SK-N-SH (cell line): ENCODE measurements around the gene NKAIN1. TPM values are rescaled to one million over a fixed set of nuclear protein-coding genes. Genes with fewer than 3 reads are reported as not detected.

Experiments
- CTCF ChIA-PET: fragments of 300-600, 350-600 bp; formaldehyde crosslinking; extraction: SDS; loops from one replicate; lab custom pipeline; 2021; lab: Yijun Ruan, JAX
- POLR2A ChIA-PET: fragments of 350-600 bp; sonication (Branson Sonifier 250); formaldehyde crosslinking; extraction: SDS; loops from one replicate; lab custom pipeline; 2020; ENCODE audit warnings: antibody characterized with exemption, inconsistent platforms; lab: Yijun Ruan, JAX
- DNase-seq: peaks from one replicate; pipeline ENCODE4 v3.0.0; 2012
- H2AFZ ChIP-seq: fragments of 200-600 bp; sonication (generic); 2 replicates; pipeline ENCODE4 v1.8.1; 2016; ENCODE audit warnings: antibody characterized with exemption, mild to moderate bottlenecking, low read depth
- H3F3A ChIP-seq: fragments of 200-600 bp; sonication (generic); replicated peaks from 2 replicates; pipeline ENCODE3; 2016; ENCODE audit warnings: antibody characterized with exemption, mild to moderate bottlenecking; ENCODE audit not compliant: insufficient read depth
- H3K27ac ChIP-seq, 2 experiments: fragments of 200-500 bp in 1 of 2; fragments of 200-600 bp in 1 of 2; sonication (Bioruptor generic) in 1 of 2; sonication (generic), shearing (Covaris generic) in 1 of 2; 2 replicates each; pipeline versions ENCODE4 v1.5.1 to v1.6.1; 2014 to 2016; ENCODE audit warnings: low read depth in 2 of 2, inconsistent platforms in 1 of 2, low read length in 1 of 2, mild to moderate bottlenecking in 1 of 2, mixed read lengths in 1 of 2
- H3K27me3 ChIP-seq: fragments of 200-600 bp; sonication (generic), shearing (Covaris generic); 2 replicates; pipeline ENCODE4 v1.6.1; 2016; ENCODE audit warnings: mixed run types; ENCODE audit not compliant: insufficient read depth
- H3K36me3 ChIP-seq, 2 experiments: fragments of 200-500 bp in 1 of 2; fragments of 200-600 bp in 1 of 2; sonication (Bioruptor generic) in 1 of 2; sonication (generic) in 1 of 2; replicated peaks in 1 of 2; 2 replicates each; pipeline versions ENCODE3 to v1.5.1; 2014 to 2016; ENCODE audit warnings: low read length in 1 of 2, mild to moderate bottlenecking in 1 of 2; ENCODE audit not compliant: insufficient read depth in 2 of 2, control insufficient read depth in 1 of 2
- H3K4me1 ChIP-seq, 2 experiments: fragments of 200-500 bp in 1 of 2; fragments of 200-600 bp in 1 of 2; sonication (Bioruptor generic) in 1 of 2; sonication (generic), shearing (Covaris generic) in 1 of 2; 2 replicates each; pipeline versions ENCODE4 v1.5.1 to v1.6.1; 2014 to 2016; ENCODE audit warnings: low read depth in 1 of 2, low read length in 1 of 2, mixed run types in 1 of 2; ENCODE audit not compliant: insufficient read depth in 2 of 2, control insufficient read depth in 1 of 2
- H3K4me2 ChIP-seq: fragments of 200-600 bp; sonication (generic), shearing (Covaris generic); 2 replicates; pipeline ENCODE4 v1.6.1; 2017; ENCODE audit warnings: mixed run types
- H3K4me3 ChIP-seq, 2 experiments: fragments of 200-500 bp in 1 of 2; fragments of 200-600 bp in 1 of 2; sonication (Bioruptor generic) in 1 of 2; sonication (generic), shearing (Covaris generic) in 1 of 2; 2 replicates each; pipeline versions ENCODE4 v1.5.1 to v1.8.1; 2014 to 2016; ENCODE audit warnings: low read depth in 2 of 2, inconsistent platforms in 1 of 2, low read length in 1 of 2, mild to moderate bottlenecking in 1 of 2, mixed read lengths in 1 of 2, moderate library complexity in 1 of 2
- H3K79me2 ChIP-seq: fragments of 200-600 bp; sonication (generic); 2 replicates; pipeline ENCODE4 v1.8.1; 2017; ENCODE audit warnings: mild to moderate bottlenecking; ENCODE audit not compliant: insufficient read depth
- H3K9ac ChIP-seq: fragments of 200-600 bp; sonication (generic); 2 replicates; pipeline ENCODE4 v1.6.1; 2017; ENCODE audit warnings: mixed run types
- H3K9me2 ChIP-seq: fragments of 200-600 bp; sonication (generic); 2 replicates; pipeline ENCODE4 v1.6.1; 2017; ENCODE audit warnings: mixed run types
- H3K9me3 ChIP-seq: fragments of 200-600 bp; sonication (generic); 2 replicates; pipeline ENCODE4 v1.6.1; 2017; ENCODE audit warnings: mixed run types, mild to moderate bottlenecking, moderate library complexity
- H4K20me1 ChIP-seq: fragments of 200-600 bp; sonication (generic); 2 replicates; pipeline ENCODE4 v1.6.1; 2017; ENCODE audit warnings: mild to moderate bottlenecking, mixed run types; ENCODE audit not compliant: insufficient read depth
- EP300 ChIP-seq, 2 experiments: IDR thresholded peaks; 2 replicates each; pipeline versions ENCODE4 v1.4.0 to v1.6.1; 2012; ENCODE audit warnings: borderline replicate concordance in 1 of 2, low read depth in 1 of 2, low read length in 1 of 2
- EZH2phosphoT487 ChIP-seq: fragments of 200-600 bp; sonication (generic); IDR thresholded peaks from 2 replicates; pipeline ENCODE4 v1.6.1; 2017; ENCODE audit warnings: low read depth, mixed run types, mild to moderate bottlenecking, antibody characterized with exemption, moderate library complexity, borderline replicate concordance
- FOSL2 ChIP-seq: IDR thresholded peaks from 2 replicates; pipeline ENCODE4 v1.4.0; 2012; ENCODE audit warnings: low read depth, mild to moderate bottlenecking, moderate library complexity, borderline replicate concordance
- FOXM1 ChIP-seq: IDR thresholded peaks from 2 replicates; pipeline ENCODE4 v1.4.0; 2012; ENCODE audit warnings: low read depth, mild to moderate bottlenecking
- GABPA ChIP-seq: IDR thresholded peaks from 2 replicates; pipeline ENCODE4 v1.4.0; 2012; ENCODE audit warnings: low read depth, mild to moderate bottlenecking
- GATA2 ChIP-seq: sonication (generic); formaldehyde crosslinking; IDR thresholded peaks from 2 replicates; pipeline ENCODE4 v1.5.0; 2020; ENCODE audit warnings: mild to moderate bottlenecking, missing genetic modification reagents
- IRF3 ChIP-seq: fragments of 150-350 bp; IDR thresholded peaks from 2 replicates; pipeline ENCODE4 v1.6.1; 2016; ENCODE audit warnings: mild to moderate bottlenecking, low read depth, low read length
- MXI1 ChIP-seq: IDR thresholded peaks from 2 replicates; pipeline ENCODE4 v1.6.1; 2012; ENCODE audit warnings: mild to moderate bottlenecking, low read depth, low read length, improper control_type of control experiment
- NRF1 ChIP-seq: IDR thresholded peaks from 2 replicates; pipeline ENCODE4 v1.6.1; 2012; ENCODE audit warnings: low read depth, mild to moderate bottlenecking, low read length
- PBX3 ChIP-seq: IDR thresholded peaks from 2 replicates; pipeline ENCODE4; 2012
- POLR2AphosphoS5 ChIP-seq: IDR thresholded peaks from 2 replicates; pipeline ENCODE4 v1.6.1; 2012; ENCODE audit warnings: low read depth, low read length
- RCOR1 ChIP-seq: fragments of 150-350 bp; IDR thresholded peaks from 2 replicates; pipeline ENCODE4 v1.6.1; 2017; ENCODE audit warnings: antibody characterized with exemption, low read length
- RFX5 ChIP-seq: IDR thresholded peaks from 2 replicates; pipeline ENCODE4 v1.6.1; 2012; ENCODE audit warnings: mild to moderate bottlenecking, improper control_type of control experiment, low read length
- TAF1 ChIP-seq: IDR thresholded peaks from 2 replicates; pipeline ENCODE4 v1.6.1; 2012; ENCODE audit warnings: low read depth, mild to moderate bottlenecking, low read length, moderate library complexity, borderline replicate concordance
- TEAD4 ChIP-seq: IDR thresholded peaks from 2 replicates; pipeline ENCODE4 v1.4.0; 2012; ENCODE audit warnings: mild to moderate bottlenecking, borderline replicate concordance; ENCODE audit not compliant: insufficient read depth
- YY1 ChIP-seq: IDR thresholded peaks from 2 replicates; pipeline ENCODE4 v1.4.0; 2012; ENCODE audit warnings: low read depth, mild to moderate bottlenecking
- ZBTB33 ChIP-seq: IDR thresholded peaks from 2 replicates; pipeline ENCODE4 v1.4.0; 2012; ENCODE audit warnings: low read depth, borderline replicate concordance
- WGBS: methylation state at CpG from one replicate; pipeline ENCODE4 v1.1.6; 2017; ENCODE audit warnings: low lambda C conversion rate; 5-methylcytosine and 5-hydroxymethylcytosine counted together
- polyA plus RNA-seq, 3 experiments: library from polyadenylated mRNA; depleted of rRNA; stranded (reverse); fragments of >200 nt; gene quantifications; 2 replicates each; pipeline ENCODE4 v1.2.3, GENCODE V29; 2012
- TF ChIP-seq, protein P1 (sequence below): fragments of 200-600 bp; sonication (generic); IDR thresholded peaks from 2 replicates; pipeline ENCODE4 v1.6.1; 2017; ENCODE audit warnings: antibody characterized with exemption, mild to moderate bottlenecking, moderate library complexity

The NKAIN1 gene
- polyA plus RNA-seq, 1 of the 3 experiments (the other 2 are of a cell fraction), result 0.54 TPM

- Histone ChIP-seq H3K9me3 (no peaks in the 10 kb centered on the region), H3K4me3 (no peak overlapping the region), H2AFZ (no peak overlapping the region), H3K27ac (no peak overlapping the region), H3F3A (no peaks in the 10 kb centered on the region), H3K4me2 (no peak overlapping the region), H3K79me2 (peaks cover 27% of the 10 kb centered on the region), H4K20me1 (no peaks in the 10 kb centered on the region), H3K4me1 (no peaks in the 10 kb centered on the region; a peak in 1 of 4 replicates), H3K27me3 (no peaks in the 10 kb centered on the region), H3K9me2 (no peaks in the 10 kb centered on the region), H3K36me3 (peaks cover 57 to 82% of the 10 kb centered on the region in 2 experiments), H3K9ac (no peak overlapping the region)
- CTCF ChIA-PET, result interaction anchor here (1.0 to 4.6 kb wide), 3 partner anchors 10 to 92 kb away, joined by 4 to 26 read pairs (median 6); no protein-coding TSS in a partner anchor
- 95% methylated on average over 2 of the region's 2 CpGs for whole genome bisulfite sequencing
- no peak for DNase-seq
- no peak for TF ChIP-seq FOSL2
- TF ChIP-seq MXI1, result no peak
- no peak for TF ChIP-seq GABPA
- TF ChIP-seq, protein P1, sequence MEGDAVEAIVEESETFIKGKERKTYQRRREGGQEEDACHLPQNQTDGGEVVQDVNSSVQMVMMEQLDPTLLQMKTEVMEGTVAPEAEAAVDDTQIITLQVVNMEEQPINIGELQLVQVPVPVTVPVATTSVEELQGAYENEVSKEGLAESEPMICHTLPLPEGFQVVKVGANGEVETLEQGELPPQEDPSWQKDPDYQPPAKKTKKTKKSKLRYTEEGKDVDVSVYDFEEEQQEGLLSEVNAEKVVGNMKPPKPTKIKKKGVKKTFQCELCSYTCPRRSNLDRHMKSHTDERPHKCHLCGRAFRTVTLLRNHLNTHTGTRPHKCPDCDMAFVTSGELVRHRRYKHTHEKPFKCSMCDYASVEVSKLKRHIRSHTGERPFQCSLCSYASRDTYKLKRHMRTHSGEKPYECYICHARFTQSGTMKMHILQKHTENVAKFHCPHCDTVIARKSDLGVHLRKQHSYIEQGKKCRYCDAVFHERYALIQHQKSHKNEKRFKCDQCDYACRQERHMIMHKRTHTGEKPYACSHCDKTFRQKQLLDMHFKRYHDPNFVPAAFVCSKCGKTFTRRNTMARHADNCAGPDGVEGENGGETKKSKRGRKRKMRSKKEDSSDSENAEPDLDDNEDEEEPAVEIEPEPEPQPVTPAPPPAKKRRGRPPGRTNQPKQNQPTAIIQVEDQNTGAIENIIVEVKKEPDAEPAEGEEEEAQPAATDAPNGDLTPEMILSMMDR, result no peak
- no peak for TF ChIP-seq PBX3
- TF ChIP-seq RCOR1, result no peak
- TF ChIP-seq EZH2phosphoT487, result no peak
- no peak for TF ChIP-seq EP300 (IDR thresholded peaks at IDR 0.05; ENCODE audit: borderline replicate concordance in 1 of 2, low read depth in 1 of 2, low read length in 1 of 2)
- no peak for TF ChIP-seq TEAD4
- no peak for TF ChIP-seq IRF3
- no peak for TF ChIP-seq POLR2AphosphoS5
- no peak for TF ChIP-seq GATA2 (CRISPR knock-in tag)
- TF ChIP-seq RFX5, result no peak
- no peak for TF ChIP-seq FOXM1
- TF ChIP-seq ZBTB33, result no peak
- TF ChIP-seq YY1, result no peak
- no peak for TF ChIP-seq TAF1
- no peak for TF ChIP-seq NRF1
- POLR2A ChIA-PET, result no interaction called here
These were observed 33.9 kb upstream of the NKAIN1 start for GRCh38 chr1:31273619-31274018.
